Hepatocyte (in vitro differentiated cells): ENCODE results near the gene PPP5C.

ENCODE experiments used
- EZH2 ChIP-seq: fragments of 200-600 bp; sonication (generic); IDR thresholded peaks from 2 replicates; pipeline ENCODE4 v1.6.1; 2016; ENCODE audit warnings: antibody characterized with exemption, mild to moderate bottlenecking, borderline replicate concordance
- TF ChIP-seq, protein P1 (sequence below): fragments of 200-600 bp; sonication (generic); IDR thresholded peaks from 2 replicates; pipeline ENCODE4 v1.5.1; 2016; ENCODE audit warnings: antibody characterized with exemption, mild to moderate bottlenecking; ENCODE audit not compliant: poor library complexity

DNA sequence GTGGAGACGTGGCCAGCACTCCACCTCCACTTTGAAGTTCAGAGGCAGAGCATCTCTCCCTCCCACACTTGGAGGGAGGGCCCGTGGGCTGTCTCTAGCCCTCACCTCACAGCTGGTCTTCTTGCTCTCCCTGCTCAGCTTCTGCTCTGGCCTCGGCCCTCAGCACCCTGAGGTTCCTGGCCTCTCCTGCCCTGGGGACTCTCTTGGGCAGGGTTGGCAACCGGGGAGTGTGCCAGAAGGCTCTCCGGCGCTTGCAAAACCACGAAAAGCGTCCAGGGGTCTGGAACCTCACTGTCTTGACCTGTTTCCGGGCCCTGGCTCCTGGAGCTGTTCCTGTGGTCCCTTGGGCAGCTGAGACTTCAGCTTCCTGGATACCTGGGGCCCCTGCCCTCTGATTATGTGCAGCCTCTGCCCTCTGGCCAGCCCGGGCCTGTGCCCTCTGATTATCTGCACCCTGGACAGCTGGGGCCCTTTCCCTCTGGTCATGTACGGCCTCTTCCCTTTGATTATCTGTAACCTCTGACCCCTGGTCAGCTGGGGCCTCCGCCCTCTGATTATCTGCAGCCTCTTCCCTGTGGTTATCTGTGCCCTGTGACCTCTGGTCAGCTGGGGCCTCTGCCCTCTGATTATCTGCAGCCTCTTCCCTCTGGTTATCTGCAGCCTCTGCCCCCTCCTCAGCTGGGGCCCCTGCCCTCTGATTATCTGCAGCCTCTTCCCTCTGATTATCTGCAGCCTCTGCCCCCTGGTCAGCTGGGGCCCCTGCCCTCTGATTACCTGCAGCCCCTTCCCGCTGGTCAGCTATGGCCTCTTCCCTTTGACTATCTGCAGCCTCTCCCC, 64.4 kb downstream of the PPP5C start:
- TF ChIP-seq, protein P1, sequence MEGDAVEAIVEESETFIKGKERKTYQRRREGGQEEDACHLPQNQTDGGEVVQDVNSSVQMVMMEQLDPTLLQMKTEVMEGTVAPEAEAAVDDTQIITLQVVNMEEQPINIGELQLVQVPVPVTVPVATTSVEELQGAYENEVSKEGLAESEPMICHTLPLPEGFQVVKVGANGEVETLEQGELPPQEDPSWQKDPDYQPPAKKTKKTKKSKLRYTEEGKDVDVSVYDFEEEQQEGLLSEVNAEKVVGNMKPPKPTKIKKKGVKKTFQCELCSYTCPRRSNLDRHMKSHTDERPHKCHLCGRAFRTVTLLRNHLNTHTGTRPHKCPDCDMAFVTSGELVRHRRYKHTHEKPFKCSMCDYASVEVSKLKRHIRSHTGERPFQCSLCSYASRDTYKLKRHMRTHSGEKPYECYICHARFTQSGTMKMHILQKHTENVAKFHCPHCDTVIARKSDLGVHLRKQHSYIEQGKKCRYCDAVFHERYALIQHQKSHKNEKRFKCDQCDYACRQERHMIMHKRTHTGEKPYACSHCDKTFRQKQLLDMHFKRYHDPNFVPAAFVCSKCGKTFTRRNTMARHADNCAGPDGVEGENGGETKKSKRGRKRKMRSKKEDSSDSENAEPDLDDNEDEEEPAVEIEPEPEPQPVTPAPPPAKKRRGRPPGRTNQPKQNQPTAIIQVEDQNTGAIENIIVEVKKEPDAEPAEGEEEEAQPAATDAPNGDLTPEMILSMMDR, result no peak
- no peak for TF ChIP-seq EZH2
